NT2/D1 (cell line): Measurements from ENCODE around the gene NT5C2.

Source experiments
- SUZ12 ChIP-seq: IDR thresholded peaks from 2 replicates; pipeline ENCODE4 v1.6.1; 2011; ENCODE audit not compliant: insufficient read length, insufficient read depth; ENCODE audit errors: extremely low read depth
- YY1 ChIP-seq: IDR thresholded peaks from 2 replicates; pipeline ENCODE4 v1.6.1; 2011; ENCODE audit not compliant: insufficient read length, insufficient read depth
- ZNF274 ChIP-seq: IDR thresholded peaks from 2 replicates; pipeline ENCODE4 v1.6.1; 2011; ENCODE audit warnings: mild to moderate bottlenecking, low read depth, low read length

DNA sequence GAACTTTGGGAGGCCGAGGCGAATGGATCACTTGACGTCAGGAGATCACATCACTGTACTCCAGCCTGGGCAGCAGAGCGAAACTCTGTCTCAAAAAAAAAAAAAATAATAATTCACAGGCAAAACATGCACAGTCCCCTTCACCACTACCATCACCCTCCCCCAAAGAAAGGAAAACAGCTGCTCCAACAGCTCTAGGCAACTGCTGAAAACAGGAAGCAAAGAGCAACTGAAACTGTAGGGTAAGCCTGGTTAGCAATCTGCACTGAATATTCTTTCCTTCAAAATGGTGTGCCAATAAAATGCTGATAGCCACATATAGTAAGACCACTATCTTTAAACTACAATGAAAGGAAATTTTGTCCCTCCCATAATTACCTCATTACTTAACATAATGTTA, 11.8 kb downstream of the NT5C2 start:
- TF ChIP-seq YY1 = no peak
- TF ChIP-seq SUZ12 = no peak
- TF ChIP-seq ZNF274 = no peak
